OCI-LY7 (cell line): ENCODE data around the gene C2orf42. TPM values are rescaled to one million over a fixed set of nuclear protein-coding genes. Genes with fewer than 3 reads are reported as not detected.
"Not testable (repeated sequence)": the region's sequence is repeated elsewhere in the genome, so short reads cannot be mapped to it uniquely, and the experiment has no call there.

Source experiments
- BruUV-seq: library from RNA; stranded (reverse); fragments of 400-500 nt; replicated peaks from 2 replicates; lab custom pipeline; 2021; lab: Mats Ljungman, UMichigan
- CTCF ChIA-PET: fragments of 300-600 bp; sonication (Branson Sonifier 250); formaldehyde crosslinking; loops from one replicate; lab custom pipeline; 2022; ENCODE audit warnings: antibody characterized with exemption; ENCODE audit not compliant: unreplicated experiment; lab: Charles Lee
- POLR2A ChIA-PET: fragments of 300-600 bp; sonication (Branson Sonifier 250); formaldehyde crosslinking; loops from one replicate; lab custom pipeline; 2022; ENCODE audit warnings: antibody characterized with exemption; lab: Charles Lee
- DNase-seq: peaks from one replicate; pipeline ENCODE4 v3.0.0-alpha.2; 2015; ENCODE audit warnings: low spot score
- H2AFZ ChIP-seq: fragments of 200-600 bp; sonication (generic), shearing (Covaris generic); 2 replicates; pipeline ENCODE4 v1.6.1; 2014; ENCODE audit warnings: mild to moderate bottlenecking, antibody characterized with exemption, low read length, moderate library complexity
- H3K27ac ChIP-seq: fragments of 200-600 bp; sonication (generic); 2 replicates; pipeline ENCODE4 v1.5.1; 2014; ENCODE audit warnings: mixed run types, low read depth, mild to moderate bottlenecking, moderate library complexity, low read length, inconsistent platforms; ENCODE audit not compliant: poor library complexity, severe bottlenecking
- H3K36me3 ChIP-seq: fragments of 200-600 bp; sonication (generic); 2 replicates; pipeline ENCODE4 v1.6.1; 2014; ENCODE audit warnings: mild to moderate bottlenecking, antibody characterized with exemption, low read length, moderate library complexity, mixed read lengths; ENCODE audit not compliant: insufficient read depth
- H3K4me1 ChIP-seq: fragments of 200-600 bp; sonication (generic); 2 replicates; pipeline ENCODE4 v1.5.1; 2014; ENCODE audit warnings: mild to moderate bottlenecking, low read length; ENCODE audit not compliant: insufficient read depth, poor library complexity, severe bottlenecking
- H3K4me2 ChIP-seq: fragments of 200-600 bp; sonication (generic); 2 replicates; pipeline ENCODE4 v1.6.1; 2014; ENCODE audit warnings: mild to moderate bottlenecking, low read length
- H3K4me3 ChIP-seq: fragments of 200-600 bp; sonication (generic); 2 replicates; pipeline ENCODE4 v1.5.1; 2014; ENCODE audit warnings: mild to moderate bottlenecking, low read depth, low read length; ENCODE audit not compliant: poor library complexity, severe bottlenecking
- H3K79me2 ChIP-seq: fragments of 200-600 bp; sonication (generic); 2 replicates; pipeline ENCODE4 v1.6.1; 2016; ENCODE audit warnings: low read depth, mild to moderate bottlenecking, low read length, moderate library complexity, mixed read lengths; ENCODE audit not compliant: insufficient read depth
- H3K9me2 ChIP-seq: fragments of 200-600 bp; sonication (generic); 2 replicates; pipeline ENCODE4 v1.6.1; 2016; ENCODE audit warnings: mild to moderate bottlenecking, low read length, mixed read lengths; ENCODE audit not compliant: insufficient read depth
- H3K9me3 ChIP-seq: fragments of 200-600 bp; sonication (generic); 2 replicates; pipeline ENCODE4 v1.6.1; 2014; ENCODE audit warnings: mild to moderate bottlenecking, mixed run types, low read length, mixed read lengths
- H4K20me1 ChIP-seq: fragments of 200-600 bp; sonication (generic); 2 replicates; pipeline ENCODE4 v1.6.1; 2014; ENCODE audit warnings: mild to moderate bottlenecking, antibody characterized with exemption, low read length, moderate library complexity, mixed read lengths; ENCODE audit not compliant: insufficient read depth
- CTCF ChIP-seq: fragments of 200-600 bp; sonication (generic); conservative IDR thresholded peaks from 2 replicates; pipeline ENCODE4 v1.5.1; 2014; ENCODE audit warnings: mild to moderate bottlenecking, antibody characterized with exemption, low read length, moderate library complexity, mixed read lengths
- EZH2phosphoT487 ChIP-seq: fragments of 200-600 bp; sonication (generic); IDR thresholded peaks from 2 replicates; pipeline ENCODE4 v1.6.1; 2018; ENCODE audit warnings: low read depth, borderline replicate concordance, mild to moderate bottlenecking, mixed run types, antibody characterized with exemption, low read length, moderate library complexity, mixed read lengths
- intact Hi-C: fragments of 100-400 bp; cut with micrococcal nuclease; formaldehyde crosslinking; loops from one replicate; pipeline ENCODE4 v1.10.0; 2022; ENCODE audit not compliant: unreplicated experiment
- total RNA-seq, 2 experiments: library from RNA; depleted of rRNA in 1 of 2; stranded (reverse); fragments of >200 nt in 1 of 2; shearing (Covaris generic) in 1 of 2; gene quantifications; 2 replicates each; pipeline ENCODE4 v1.2.3, GENCODE V29; 2014 to 2022

The C2orf42 gene
- total RNA-seq, 2 experiments from 2014 or later, result 19.0 to 24.5 TPM

GRCh38 chr2:70115646-70116442 lies 75.0 kb downstream of the C2orf42 start:
- TF ChIP-seq CTCF, result no peak
- TF ChIP-seq EZH2phosphoT487, result no peak
- H3K36me3 ChIP-seq, result no peaks in the 10 kb centered on the region
- intact Hi-C loops, result no loop called here
- no peaks in the 10 kb centered on the region for H3K9me2 ChIP-seq
- peak overlapping the region; percentile 57; the same call in 1 of the 2 replicates for H2AFZ ChIP-seq
- no peak for DNase-seq
- ChIA-PET POLR2A (interaction anchor here (0.8 to 2.4 kb wide), 8 partner anchors 8 to 27 kb away, joined by 4 to 13 read pairs (median 6); no protein-coding TSS in a partner anchor), CTCF (no interaction called here)
- H3K79me2 ChIP-seq, result no peaks in the 10 kb centered on the region
- H3K4me1 ChIP-seq, result peaks cover 61% of the 10 kb centered on the region
- no peak overlapping the region for H3K4me3 ChIP-seq
- H4K20me1 ChIP-seq, result no peaks in the 10 kb centered on the region
- no TSS peak for BruUV-seq
- no peak overlapping the region for H3K27ac ChIP-seq
- no peaks in the 10 kb centered on the region for H3K9me3 ChIP-seq
- H3K4me2 ChIP-seq, result peak overlapping the region; percentile 4; the same call in 1 of the 2 replicates

- no peak for TF ChIP-seq EZH2phosphoT487
- Histone ChIP-seq H3K4me1 (peaks cover 52% of the 10 kb centered on the region), H3K36me3 (no peaks in the 10 kb centered on the region), H4K20me1 (no peaks in the 10 kb centered on the region), H3K79me2 (no peaks in the 10 kb centered on the region), H3K27ac (no peak overlapping the region), H3K4me2 (no peak overlapping the region), H2AFZ (no peak overlapping the region), H3K9me3 (no peaks in the 10 kb centered on the region), H3K4me3 (no peak overlapping the region), H3K9me2 (no peaks in the 10 kb centered on the region)
- no TSS peak for BruUV-seq
- intact Hi-C loops, result no loop called here
- no peak for DNase-seq
- ChIA-PET CTCF (no interaction called here), POLR2A (interaction anchor here (1.3 to 1.6 kb wide), 2 partner anchors 9 to 19 kb away, joined by 6 to 8 read pairs; no protein-coding TSS in a partner anchor)
These were observed 77.3 kb downstream of the C2orf42 start for GRCh38 chr2:70113359-70114070.

DNA sequence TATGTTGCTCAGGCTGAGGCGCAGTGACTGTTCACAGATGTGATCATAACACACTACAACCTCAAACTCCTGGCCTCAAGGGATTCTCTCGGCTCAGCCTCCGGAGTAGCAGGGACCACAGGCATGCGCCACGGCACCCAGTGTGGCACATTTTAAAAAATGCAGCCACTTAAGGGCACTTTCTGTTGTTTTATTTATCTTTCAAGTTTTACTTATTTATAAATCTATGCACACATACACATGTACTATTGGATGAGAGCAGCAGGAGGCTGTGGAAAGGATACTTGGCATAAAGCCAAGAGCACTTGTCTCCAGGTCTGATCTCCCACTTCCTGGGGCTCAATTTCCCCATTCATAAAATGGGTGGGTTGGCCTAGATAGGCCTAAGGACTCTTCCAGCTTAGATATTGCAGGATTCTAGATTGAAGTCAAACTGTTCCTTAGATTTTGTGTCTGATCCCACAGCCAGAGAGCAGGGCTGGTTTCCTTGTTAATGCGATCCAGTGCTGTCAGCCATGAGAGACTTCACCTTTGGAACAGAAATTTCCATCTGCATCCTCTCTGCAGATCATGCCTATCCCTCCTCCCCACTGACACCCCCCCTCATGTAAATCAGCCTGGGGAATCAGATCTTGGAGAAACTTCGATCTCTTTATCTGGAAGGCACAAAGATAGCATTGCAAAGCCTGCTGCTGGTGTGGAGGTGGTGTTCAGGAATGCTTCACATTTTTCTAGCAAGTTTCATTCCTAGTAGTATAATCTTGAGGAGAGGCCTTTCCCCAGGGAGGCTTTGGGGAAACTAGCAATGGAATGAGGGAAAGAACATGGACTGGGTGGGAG lies 78.8 kb downstream of the C2orf42 start:
- ChIA-PET POLR2A (interaction anchor here (0.7 kb wide), 1 partner anchor 9 kb away, joined by 5 read pairs; no protein-coding TSS in a partner anchor), CTCF (no interaction called here)
- Histone ChIP-seq H3K79me2 (no peaks in the 10 kb centered on the region), H3K4me1 (peaks cover 52% of the 10 kb centered on the region), H3K9me3 (no peaks in the 10 kb centered on the region), H3K4me3 (no peak overlapping the region), H2AFZ (no peak overlapping the region), H3K36me3 (no peaks in the 10 kb centered on the region), H3K4me2 (no peak overlapping the region), H3K27ac (no peak overlapping the region), H3K9me2 (no peaks in the 10 kb centered on the region), H4K20me1 (no peaks in the 10 kb centered on the region)
- intact Hi-C loops, result no loop called here
- BruUV-seq, result no TSS peak
- TF ChIP-seq EZH2phosphoT487, result no peak
- no peak for TF ChIP-seq CTCF
- no peak for DNase-seq

GRCh38 chr2:70110397-70110796 lies 80.4 kb downstream of the C2orf42 start:
- BruUV-seq, H2AFZ ChIP-seq, H4K20me1 ChIP-seq, H3K27ac ChIP-seq, H3K9me2 ChIP-seq, H3K9me3 ChIP-seq, H3K36me3 ChIP-seq, H3K4me2 ChIP-seq, DNase-seq, CTCF ChIA-PET, intact Hi-C loops, H3K79me2 ChIP-seq, H3K4me3 ChIP-seq: not testable (repeated sequence)
- POLR2A ChIA-PET, result interaction anchor here (0.6 to 1.2 kb wide), 6 partner anchors 8 to 33 kb away, joined by 3 to 4 read pairs (median 3); no protein-coding TSS in a partner anchor
- H3K4me1 ChIP-seq, result peaks cover 44% of the 10 kb centered on the region
